GM12872 (cell line): Measurements from ENCODE around the gene SMOC1.

Experiments
- CTCF ChIP-seq: IDR thresholded peaks from 3 replicates; pipeline ENCODE4 v1.5.1; 2011; ENCODE audit warnings: low read depth, mild to moderate bottlenecking, low read length, moderate library complexity; ENCODE audit not compliant: insufficient read depth

Gene SMOC1

GRCh38 chr14:69863083-69863482 is 16.1 kb upstream of the SMOC1 start:
- no peak for TF ChIP-seq CTCF

GRCh38 chr14:69865701-69866365 is 13.4 kb upstream of the SMOC1 start:
- no peak for TF ChIP-seq CTCF

- TF ChIP-seq CTCF, result no peak
These were observed 10.8 kb upstream of the SMOC1 start for GRCh38 chr14:69868363-69868963.

- TF ChIP-seq CTCF, result no peak
These were observed 8.6 kb upstream of the SMOC1 start for GRCh38 chr14:69870613-69871012.

DNA sequence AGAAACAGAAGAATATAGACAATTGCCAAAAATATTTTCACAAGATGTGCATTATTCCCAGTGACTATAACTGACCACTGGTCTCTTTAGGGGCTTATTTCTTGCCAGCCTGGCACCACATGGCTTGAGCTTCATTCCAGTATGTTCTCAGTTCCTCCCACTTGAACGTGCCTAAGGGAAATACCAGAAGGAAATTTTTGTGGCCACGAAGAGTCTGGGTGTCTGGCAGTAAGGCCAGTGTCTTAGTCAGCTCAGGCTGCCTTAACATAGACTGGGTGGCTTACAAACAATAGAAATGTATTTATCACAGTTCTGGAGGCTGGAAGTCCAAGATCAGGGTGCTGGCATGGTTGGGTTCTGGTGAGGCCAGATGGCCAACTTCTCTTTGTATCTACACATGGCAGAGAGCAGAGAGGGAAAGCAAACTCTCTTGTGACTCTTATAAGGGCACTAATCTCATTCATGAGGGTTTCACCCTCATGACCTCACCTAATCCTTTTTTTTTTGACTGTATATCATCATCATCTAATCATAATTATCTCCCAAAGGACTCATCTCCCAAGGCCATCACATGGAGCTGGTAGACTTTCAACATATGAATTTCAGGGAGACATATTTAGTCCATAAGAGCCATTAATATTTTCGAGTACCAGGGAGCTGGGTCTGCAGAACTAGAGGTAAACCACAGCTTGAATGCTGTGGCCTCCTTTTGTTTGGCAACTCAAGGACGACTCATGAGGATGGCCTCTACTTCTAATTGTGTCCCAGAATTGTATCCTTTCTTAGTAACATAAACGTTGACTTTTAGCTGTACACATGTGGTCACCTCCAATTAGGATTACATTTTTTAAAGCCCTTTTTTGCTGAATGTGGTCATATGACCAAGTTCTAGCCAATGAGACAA is 5.1 kb upstream of the SMOC1 start:
- TF ChIP-seq CTCF, result no peak

- TF ChIP-seq CTCF, result no peak
These were observed 2.9 kb upstream of the SMOC1 start for GRCh38 chr14:69876221-69876847.

- TF ChIP-seq CTCF, result no peak
These were observed 2.3 kb upstream of the SMOC1 start for GRCh38 chr14:69876848-69877306.
